OCI-LY7 (cell line): ENCODE measurements around the gene RBM33. TPM values are rescaled to one million over a fixed set of nuclear protein-coding genes. Genes with fewer than 3 reads are reported as not detected.

Experiments used
- BruUV-seq: library from RNA; stranded (reverse); fragments of 400-500 nt; replicated peaks from 2 replicates; lab custom pipeline; 2021; lab: Mats Ljungman, UMichigan
- CTCF ChIA-PET: fragments of 300-600 bp; sonication (Branson Sonifier 250); formaldehyde crosslinking; loops from one replicate; lab custom pipeline; 2022; ENCODE audit warnings: antibody characterized with exemption; ENCODE audit not compliant: unreplicated experiment; lab: Charles Lee
- POLR2A ChIA-PET: fragments of 300-600 bp; sonication (Branson Sonifier 250); formaldehyde crosslinking; loops from one replicate; lab custom pipeline; 2022; ENCODE audit warnings: antibody characterized with exemption; lab: Charles Lee
- DNase-seq: peaks from one replicate; pipeline ENCODE4 v3.0.0-alpha.2; 2015; ENCODE audit warnings: low spot score
- H2AFZ ChIP-seq: fragments of 200-600 bp; sonication (generic), shearing (Covaris generic); 2 replicates; pipeline ENCODE4 v1.6.1; 2014; ENCODE audit warnings: mild to moderate bottlenecking, antibody characterized with exemption, low read length, moderate library complexity
- H3K27ac ChIP-seq: fragments of 200-600 bp; sonication (generic); 2 replicates; pipeline ENCODE4 v1.5.1; 2014; ENCODE audit warnings: mixed run types, low read depth, mild to moderate bottlenecking, moderate library complexity, low read length, inconsistent platforms; ENCODE audit not compliant: poor library complexity, severe bottlenecking
- H3K36me3 ChIP-seq: fragments of 200-600 bp; sonication (generic); 2 replicates; pipeline ENCODE4 v1.6.1; 2014; ENCODE audit warnings: mild to moderate bottlenecking, antibody characterized with exemption, low read length, moderate library complexity, mixed read lengths; ENCODE audit not compliant: insufficient read depth
- H3K4me1 ChIP-seq: fragments of 200-600 bp; sonication (generic); 2 replicates; pipeline ENCODE4 v1.5.1; 2014; ENCODE audit warnings: mild to moderate bottlenecking, low read length; ENCODE audit not compliant: insufficient read depth, poor library complexity, severe bottlenecking
- H3K4me2 ChIP-seq: fragments of 200-600 bp; sonication (generic); 2 replicates; pipeline ENCODE4 v1.6.1; 2014; ENCODE audit warnings: mild to moderate bottlenecking, low read length
- H3K4me3 ChIP-seq: fragments of 200-600 bp; sonication (generic); 2 replicates; pipeline ENCODE4 v1.5.1; 2014; ENCODE audit warnings: mild to moderate bottlenecking, low read depth, low read length; ENCODE audit not compliant: poor library complexity, severe bottlenecking
- H3K79me2 ChIP-seq: fragments of 200-600 bp; sonication (generic); 2 replicates; pipeline ENCODE4 v1.6.1; 2016; ENCODE audit warnings: low read depth, mild to moderate bottlenecking, low read length, moderate library complexity, mixed read lengths; ENCODE audit not compliant: insufficient read depth
- H3K9me2 ChIP-seq: fragments of 200-600 bp; sonication (generic); 2 replicates; pipeline ENCODE4 v1.6.1; 2016; ENCODE audit warnings: mild to moderate bottlenecking, low read length, mixed read lengths; ENCODE audit not compliant: insufficient read depth
- H3K9me3 ChIP-seq: fragments of 200-600 bp; sonication (generic); 2 replicates; pipeline ENCODE4 v1.6.1; 2014; ENCODE audit warnings: mild to moderate bottlenecking, mixed run types, low read length, mixed read lengths
- H4K20me1 ChIP-seq: fragments of 200-600 bp; sonication (generic); 2 replicates; pipeline ENCODE4 v1.6.1; 2014; ENCODE audit warnings: mild to moderate bottlenecking, antibody characterized with exemption, low read length, moderate library complexity, mixed read lengths; ENCODE audit not compliant: insufficient read depth
- EZH2phosphoT487 ChIP-seq: fragments of 200-600 bp; sonication (generic); IDR thresholded peaks from 2 replicates; pipeline ENCODE4 v1.6.1; 2018; ENCODE audit warnings: low read depth, borderline replicate concordance, mild to moderate bottlenecking, mixed run types, antibody characterized with exemption, low read length, moderate library complexity, mixed read lengths
- intact Hi-C: fragments of 100-400 bp; cut with micrococcal nuclease; formaldehyde crosslinking; loops from one replicate; pipeline ENCODE4 v1.10.0; 2022; ENCODE audit not compliant: unreplicated experiment
- total RNA-seq, 2 experiments: library from RNA; depleted of rRNA in 1 of 2; stranded (reverse); fragments of >200 nt in 1 of 2; shearing (Covaris generic) in 1 of 2; gene quantifications; 2 replicates each; pipeline ENCODE4 v1.2.3, GENCODE V29; 2014 to 2022
- TF ChIP-seq, protein P1 (sequence below): fragments of 200-600 bp; sonication (generic); conservative IDR thresholded peaks from 2 replicates; pipeline ENCODE4 v1.5.1; 2014; ENCODE audit warnings: mild to moderate bottlenecking, antibody characterized with exemption, low read length, moderate library complexity, mixed read lengths

The RBM33 gene
- total RNA-seq, 2 experiments from 2014 or later, result 67.6 to 127 TPM

DNA sequence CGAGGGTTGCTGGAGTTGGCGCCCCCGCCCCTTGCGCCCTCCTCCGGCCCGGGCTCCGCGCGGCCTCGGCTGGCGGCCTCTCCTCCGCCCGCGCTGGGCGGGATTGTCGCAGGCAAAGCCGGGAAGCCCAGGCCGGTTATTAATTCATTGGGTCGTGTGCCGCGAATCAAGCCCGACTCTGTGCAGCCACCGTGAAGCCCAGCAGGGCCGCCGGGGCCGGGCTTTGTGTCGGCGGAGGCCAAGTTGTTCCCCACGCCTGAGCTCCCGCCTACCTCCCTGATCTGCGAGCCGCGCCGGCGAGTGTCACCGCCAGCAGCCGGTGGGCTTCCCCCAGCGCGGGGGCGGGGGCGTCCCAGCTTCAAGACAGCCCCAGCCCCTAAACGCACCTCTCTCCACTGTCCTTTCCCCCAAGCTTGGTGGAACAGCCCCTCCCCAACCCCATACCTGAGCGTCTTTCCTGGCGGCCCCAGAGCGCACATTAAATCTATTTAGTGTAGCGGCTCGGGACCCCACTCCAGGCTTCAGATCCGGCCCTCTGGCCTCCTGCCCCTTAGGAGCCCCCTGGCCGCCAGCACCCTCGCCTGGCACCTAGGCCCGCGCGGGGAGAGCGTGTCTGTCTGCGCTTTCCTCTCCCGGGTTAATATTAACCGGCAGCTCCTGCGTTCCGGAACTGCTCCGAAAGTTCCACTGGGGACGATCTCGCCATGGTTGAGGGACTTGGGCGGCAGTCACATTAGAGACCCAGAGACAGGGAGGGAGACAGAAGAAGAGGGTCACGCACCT is 164.3 kb downstream of the RBM33 start:
- no peak overlapping the region for H3K27ac ChIP-seq
- intact Hi-C loops, result no loop called here

DNA sequence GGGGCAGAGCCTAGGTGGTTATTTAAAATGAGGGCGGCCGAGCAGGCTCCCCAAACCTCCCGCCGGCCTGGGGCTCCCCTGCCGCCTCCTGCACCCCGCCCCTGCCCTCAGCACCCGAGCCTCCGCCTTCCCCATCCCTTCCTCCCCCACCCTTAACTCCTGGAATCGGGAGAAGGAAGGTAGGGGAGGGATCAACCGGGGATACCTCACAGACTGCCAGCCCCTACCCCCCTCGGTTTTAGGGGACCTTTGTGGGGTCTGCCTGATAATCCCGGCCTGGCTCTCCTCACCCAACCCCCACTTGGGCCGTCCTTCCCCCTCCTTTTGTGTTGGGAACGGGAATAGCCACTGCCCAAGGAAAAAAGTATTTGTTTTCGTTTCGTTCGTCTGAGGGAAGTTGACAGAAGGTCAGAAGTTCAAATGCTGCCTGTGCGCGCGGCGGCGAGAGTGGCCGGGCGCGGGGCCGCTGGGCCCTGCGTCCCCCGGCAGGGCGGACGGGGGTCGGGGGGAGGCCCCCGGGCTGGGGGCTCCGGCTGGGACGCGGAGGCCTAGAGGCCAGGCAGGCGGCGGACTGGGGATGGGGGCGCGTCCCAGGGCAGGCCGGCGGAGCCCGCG is 165.0 kb downstream of the RBM33 start:
- intact Hi-C loops, result no loop called here
- H3K79me2 ChIP-seq, result no peaks in the 10 kb centered on the region

More for the DNA sequence above, 164.3 kb downstream of the RBM33 start:
- H3K4me1 ChIP-seq, result no peaks in the 10 kb centered on the region
- DNase-seq, result no peak
- CTCF ChIA-PET, result no interaction called here
- no peak overlapping the region for H3K4me3 ChIP-seq
- POLR2A ChIA-PET, result no interaction called here
- TF ChIP-seq, protein P1, sequence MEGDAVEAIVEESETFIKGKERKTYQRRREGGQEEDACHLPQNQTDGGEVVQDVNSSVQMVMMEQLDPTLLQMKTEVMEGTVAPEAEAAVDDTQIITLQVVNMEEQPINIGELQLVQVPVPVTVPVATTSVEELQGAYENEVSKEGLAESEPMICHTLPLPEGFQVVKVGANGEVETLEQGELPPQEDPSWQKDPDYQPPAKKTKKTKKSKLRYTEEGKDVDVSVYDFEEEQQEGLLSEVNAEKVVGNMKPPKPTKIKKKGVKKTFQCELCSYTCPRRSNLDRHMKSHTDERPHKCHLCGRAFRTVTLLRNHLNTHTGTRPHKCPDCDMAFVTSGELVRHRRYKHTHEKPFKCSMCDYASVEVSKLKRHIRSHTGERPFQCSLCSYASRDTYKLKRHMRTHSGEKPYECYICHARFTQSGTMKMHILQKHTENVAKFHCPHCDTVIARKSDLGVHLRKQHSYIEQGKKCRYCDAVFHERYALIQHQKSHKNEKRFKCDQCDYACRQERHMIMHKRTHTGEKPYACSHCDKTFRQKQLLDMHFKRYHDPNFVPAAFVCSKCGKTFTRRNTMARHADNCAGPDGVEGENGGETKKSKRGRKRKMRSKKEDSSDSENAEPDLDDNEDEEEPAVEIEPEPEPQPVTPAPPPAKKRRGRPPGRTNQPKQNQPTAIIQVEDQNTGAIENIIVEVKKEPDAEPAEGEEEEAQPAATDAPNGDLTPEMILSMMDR, result no peak
- TF ChIP-seq EZH2phosphoT487, result no peak
- H3K79me2 ChIP-seq, result no peaks in the 10 kb centered on the region
- no TSS peak for BruUV-seq
- H4K20me1 ChIP-seq, result no peaks in the 10 kb centered on the region
- no peak overlapping the region for H2AFZ ChIP-seq
- H3K36me3 ChIP-seq, result no peaks in the 10 kb centered on the region
- no peaks in the 10 kb centered on the region for H3K9me3 ChIP-seq
- H3K9me2 ChIP-seq, result no peaks in the 10 kb centered on the region
- no peak overlapping the region for H3K4me2 ChIP-seq

More for the DNA sequence above, 165.0 kb downstream of the RBM33 start:
- BruUV-seq, result no TSS peak
- no peak overlapping the region for H3K27ac ChIP-seq
- H3K4me1 ChIP-seq, result no peaks in the 10 kb centered on the region
- POLR2A ChIA-PET, result no interaction called here
- TF ChIP-seq, protein P1, result no peak
- no peak for TF ChIP-seq EZH2phosphoT487
- no peaks in the 10 kb centered on the region for H3K9me2 ChIP-seq
- no peaks in the 10 kb centered on the region for H3K36me3 ChIP-seq
- no peak for DNase-seq
- no peak overlapping the region for H3K4me3 ChIP-seq
- CTCF ChIA-PET, result no interaction called here
- no peak overlapping the region for H2AFZ ChIP-seq
- no peaks in the 10 kb centered on the region for H3K9me3 ChIP-seq
- no peaks in the 10 kb centered on the region for H4K20me1 ChIP-seq
- no peak overlapping the region for H3K4me2 ChIP-seq
